Right atrium auricular region (tissue), 2 donors: Measurements from ENCODE around the gene SEC63. TPM values are rescaled to one million over a fixed set of nuclear protein-coding genes. Genes with fewer than 3 reads are reported as not detected.
"Not testable (repeated sequence)": the region's sequence is repeated elsewhere in the genome, so short reads cannot be mapped to it uniquely, and the experiment has no call there.

Experiments used
- DNase-seq: peaks from one replicate; pipeline ENCODE4 v3.0.0-alpha.2; 2019; ENCODE audit warnings: low spot score
- H3K27ac ChIP-seq, 2 donors: fragments of 200-600 bp; sonication (generic); 1 replicate in 1 of 2; 2 replicates in 1 of 2; pipeline ENCODE4 v1.5.1; 2016 to 2019
- H3K27me3 ChIP-seq, 2 donors: fragments of 200-600 bp; sonication (generic); one replicate each; pipeline versions ENCODE4 v1.5.1 to v1.6.0; 2017 to 2019
- H3K36me3 ChIP-seq: fragments of 200-600 bp; sonication (generic); one replicate; pipeline ENCODE4 v1.5.1; 2016
- H3K4me1 ChIP-seq, 2 donors: fragments of 200-600 bp; sonication (generic); one replicate each; pipeline versions ENCODE4 v1.5.1 to v1.6.0; 2017 to 2019
- H3K4me3 ChIP-seq, 2 donors: fragments of 200-600 bp; sonication (generic); 1 replicate in 1 of 2; 2 replicates in 1 of 2; pipeline ENCODE4 v1.5.1; 2017 to 2019; ENCODE audit warnings: mild to moderate bottlenecking in 1 of 2, moderate library complexity in 1 of 2
- H3K9me3 ChIP-seq, 2 donors: fragments of 200-600 bp; sonication (generic); one replicate each; pipeline ENCODE4 v1.5.1; 2019
- CTCF ChIP-seq, 2 donors: fragments of 200-600 bp; sonication (generic); IDR thresholded peaks; one replicate each; pipeline ENCODE4 v1.5.1; 2019; ENCODE audit warnings: antibody characterized with exemption in 2 of 2
- total RNA-seq, 2 donors: library from RNA; depleted of rRNA; stranded (reverse); fragments of >200 nt; gene quantifications; one replicate each; pipeline ENCODE4 v1.1.0, GENCODE V29; 2016

The SEC63 gene
- total RNA-seq, 2 donors from 2014 or later: 14.5 to 18.9 TPM

DNA sequence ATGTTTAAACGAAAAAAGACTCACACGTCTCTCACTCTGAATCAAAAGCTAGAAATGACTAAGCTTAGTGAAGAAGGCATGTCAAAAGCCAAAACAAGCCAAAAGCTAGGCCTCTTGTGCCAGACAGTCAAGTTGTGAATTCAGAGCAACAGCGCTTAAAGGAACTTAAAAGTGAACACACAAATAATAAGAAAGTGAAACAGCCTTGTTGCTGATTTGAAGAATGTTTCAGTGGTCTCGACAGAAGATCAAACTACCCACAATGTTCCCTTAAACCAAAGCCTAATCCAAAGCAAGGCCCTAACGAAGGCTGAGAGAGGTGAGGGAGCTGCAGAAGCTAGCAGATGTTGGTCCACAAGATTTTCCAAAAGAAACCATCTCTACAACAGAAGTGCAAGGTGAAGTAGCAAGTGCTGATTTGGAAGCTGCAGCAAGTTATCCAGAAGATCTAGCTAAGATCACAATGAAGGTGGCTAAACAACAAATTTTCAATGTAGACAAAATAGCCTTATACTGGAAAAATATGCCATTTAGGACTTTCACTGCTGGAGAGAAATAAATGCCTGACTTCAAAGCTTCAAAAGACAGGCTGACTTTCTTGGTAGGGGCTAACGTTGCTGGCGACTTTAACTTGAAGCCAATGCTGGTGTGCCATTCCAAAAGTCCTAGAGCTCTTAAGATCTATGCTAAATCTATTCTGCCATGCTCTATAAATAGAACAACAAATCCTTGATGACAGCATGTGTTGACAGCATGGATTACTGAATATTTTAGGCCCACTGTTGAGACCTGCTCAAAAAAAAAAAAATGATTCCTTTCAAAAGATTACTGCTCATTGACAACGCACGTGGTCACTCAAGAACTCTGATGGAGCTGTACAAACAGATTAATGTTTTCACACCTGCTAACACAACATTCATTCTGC is 40.3 kb downstream of the SEC63 start:
- Histone ChIP-seq H3K36me3 (peaks cover 59% of the 10 kb centered on the region), H3K4me1 (no peaks in the 10 kb centered on the region), H3K4me3 (no peak overlapping the region), H3K9me3 (peaks cover 0 to 15% of the 10 kb centered on the region in 2 donors), H3K27me3 (no peaks in the 10 kb centered on the region), H3K27ac (no peak overlapping the region)
- TF ChIP-seq CTCF (IDR thresholded peaks at IDR 0.05): no peak
- no peak for DNase-seq

GRCh38 chr6:107916961-107917360 is 41.0 kb downstream of the SEC63 start:
- H3K27me3 ChIP-seq, H3K4me3 ChIP-seq, DNase-seq, H3K4me1 ChIP-seq, H3K27ac ChIP-seq: not testable (repeated sequence)
- peaks cover 0 to 15% of the 10 kb centered on the region in 2 donors for H3K9me3 ChIP-seq
- H3K36me3 ChIP-seq: peaks cover 67% of the 10 kb centered on the region

DNA sequence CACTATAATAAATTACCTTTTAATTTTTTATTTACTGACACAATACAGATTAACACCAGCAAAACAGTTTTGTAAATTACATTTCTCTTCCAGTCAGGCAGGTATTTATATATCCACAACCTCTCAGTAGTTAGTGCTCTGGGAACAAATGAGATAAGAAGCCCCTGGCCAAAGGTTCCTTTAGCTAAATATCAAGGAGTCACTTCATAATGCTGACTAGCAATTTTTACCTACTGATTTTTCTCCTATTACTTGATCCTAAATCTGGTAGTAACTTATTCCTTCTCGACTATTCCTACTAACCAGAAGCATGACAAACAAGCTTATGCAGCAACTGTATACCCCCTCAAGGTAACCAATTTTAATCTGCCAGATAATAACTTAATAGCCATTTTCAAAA is 46.3 kb downstream of the SEC63 start:
- H3K27ac ChIP-seq: no peak overlapping the region
- DNase-seq: no peak
- no peaks in the 10 kb centered on the region for H3K27me3 ChIP-seq
- no peaks in the 10 kb centered on the region for H3K4me1 ChIP-seq
- H3K4me3 ChIP-seq: no peak overlapping the region
- TF ChIP-seq CTCF (IDR thresholded peaks at IDR 0.05): no peak
- H3K9me3 ChIP-seq: no peaks in the 10 kb centered on the region
- peaks cover 65% of the 10 kb centered on the region for H3K36me3 ChIP-seq

DNA sequence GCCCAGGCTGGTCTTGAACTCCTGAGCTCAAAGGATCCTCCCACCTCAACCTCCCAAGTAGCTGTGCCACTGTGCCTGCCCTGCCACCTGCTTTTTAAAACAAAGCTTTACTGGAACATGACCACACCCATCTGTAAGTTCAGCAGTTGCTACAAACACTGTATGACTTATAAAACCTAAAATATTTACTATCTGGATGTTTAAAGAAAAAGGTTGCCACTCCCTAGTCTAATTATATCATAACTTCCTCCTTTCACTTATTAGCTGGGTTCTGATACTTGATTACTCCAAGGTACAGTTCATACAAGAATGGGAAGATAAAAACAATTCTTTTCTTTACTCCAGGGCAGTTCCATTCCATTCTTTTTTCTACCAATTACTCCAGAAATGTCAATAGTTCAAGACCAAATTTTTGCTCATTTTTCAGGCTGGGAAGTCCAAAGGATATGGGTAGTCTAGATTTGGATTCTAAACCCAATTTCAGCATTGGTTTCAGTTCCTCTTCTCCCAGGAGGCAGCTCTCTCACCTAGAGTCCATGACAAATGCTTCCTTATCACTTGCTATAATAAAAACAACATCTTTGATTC is 63.1 kb downstream of the SEC63 start:
- H3K4me1 ChIP-seq: no peaks in the 10 kb centered on the region
- H3K4me3 ChIP-seq: no peak overlapping the region
- TF ChIP-seq CTCF (IDR thresholded peaks at IDR 0.05): no peak
- H3K9me3 ChIP-seq: no peaks in the 10 kb centered on the region
- no peak for DNase-seq
- no peaks in the 10 kb centered on the region for H3K27me3 ChIP-seq
- H3K36me3 ChIP-seq: peaks cover 73% of the 10 kb centered on the region
- H3K27ac ChIP-seq: no peak overlapping the region

DNA sequence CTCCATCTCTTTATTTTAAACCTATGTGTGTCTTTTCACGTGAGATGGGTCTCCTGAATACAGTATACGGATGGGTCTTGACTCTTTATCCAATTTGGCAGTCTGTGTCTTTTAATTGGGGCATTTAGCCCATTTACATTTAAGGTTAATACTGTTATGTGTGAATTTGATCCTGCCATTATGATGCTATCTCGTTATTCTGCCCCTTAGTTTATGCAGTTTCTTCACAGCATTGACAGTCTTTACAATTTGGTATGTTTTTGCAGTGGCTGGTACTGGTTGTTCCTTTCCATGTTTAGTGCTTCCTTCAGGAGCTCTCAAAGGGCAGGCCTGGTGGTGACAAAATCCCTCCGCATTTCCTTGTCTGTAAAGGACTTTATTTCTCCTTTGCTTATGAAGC is 67.6 kb downstream of the SEC63 start:
- not testable (repeated sequence) for DNase-seq, H3K4me1 ChIP-seq, H3K27ac ChIP-seq, H3K27me3 ChIP-seq, H3K4me3 ChIP-seq
- peaks cover 0 to 12% of the 10 kb centered on the region in 2 donors for H3K9me3 ChIP-seq
- H3K36me3 ChIP-seq: peaks cover 43% of the 10 kb centered on the region

DNA sequence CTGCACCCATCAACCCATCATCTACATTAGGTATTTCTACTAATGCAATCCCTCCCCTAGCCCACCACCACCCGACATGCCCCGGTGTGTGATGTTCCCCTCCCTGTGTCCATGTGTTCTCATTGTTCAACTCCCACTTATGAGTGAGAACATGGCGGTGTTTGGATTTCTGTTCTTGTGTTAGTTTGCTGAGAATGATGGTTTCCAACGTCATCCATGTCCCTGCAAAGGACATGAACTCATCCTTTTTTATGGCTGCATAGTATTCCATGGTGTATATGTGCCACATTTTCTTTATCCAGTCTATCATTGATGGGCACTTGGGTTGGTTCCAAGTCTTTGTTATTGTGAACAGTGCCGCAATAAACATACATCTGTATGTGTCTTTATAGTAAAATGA is 72.1 kb downstream of the SEC63 start:
- H3K27me3 ChIP-seq, H3K36me3 ChIP-seq, DNase-seq, H3K4me3 ChIP-seq, H3K4me1 ChIP-seq, H3K27ac ChIP-seq: not testable (repeated sequence)
- H3K9me3 ChIP-seq: peaks cover 0 to 12% of the 10 kb centered on the region in 2 donors

- no peak overlapping the region for H3K4me3 ChIP-seq
- H3K9me3 ChIP-seq: no peaks in the 10 kb centered on the region
- DNase-seq: no peak
- H3K36me3 ChIP-seq: peaks cover 51% of the 10 kb centered on the region
- H3K27ac ChIP-seq: no peak overlapping the region
- no peaks in the 10 kb centered on the region for H3K27me3 ChIP-seq
- H3K4me1 ChIP-seq: no peaks in the 10 kb centered on the region
- TF ChIP-seq CTCF (IDR thresholded peaks at IDR 0.05): no peak
These were observed 78.1 kb downstream of the SEC63 start for GRCh38 chr6:107879941-107880340.
